CD4-positive, alpha-beta T cell treated with Interleukin-2 at 100 ng/mL for 4 hours (primary cell): ENCODE measurements around the gene TTC7B.
"Not testable (repeated sequence)": the region's sequence is repeated elsewhere in the genome, so short reads cannot be mapped to it uniquely, and the experiment has no call there.

ENCODE experiments used
- DNase-seq: peaks from one replicate; pipeline ENCODE4 v3.0.0-alpha.2; 2020; ENCODE audit warnings: low spot score

The TTC7B gene

DNA sequence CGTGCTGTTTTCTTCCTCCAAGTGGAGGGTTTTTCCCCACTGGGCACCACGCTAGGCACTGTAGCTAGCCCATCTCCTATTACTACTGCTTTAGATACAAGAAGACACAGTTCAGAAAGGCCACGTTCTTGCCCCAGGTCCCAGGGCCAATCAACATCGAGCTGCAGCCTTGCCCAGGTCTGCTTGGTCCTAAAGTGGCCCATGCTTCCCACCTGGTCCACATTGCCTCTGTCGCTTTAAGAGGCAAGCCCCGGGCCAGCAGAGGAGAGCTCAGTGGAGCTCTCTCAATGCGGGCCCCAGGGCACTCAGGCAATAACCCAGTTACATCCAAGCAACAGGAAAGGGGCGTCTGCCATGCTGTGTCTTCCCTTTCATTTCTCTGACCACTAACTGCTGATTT, 271.3 kb downstream of the TTC7B start:
- DNase-seq = no peak

DNA sequence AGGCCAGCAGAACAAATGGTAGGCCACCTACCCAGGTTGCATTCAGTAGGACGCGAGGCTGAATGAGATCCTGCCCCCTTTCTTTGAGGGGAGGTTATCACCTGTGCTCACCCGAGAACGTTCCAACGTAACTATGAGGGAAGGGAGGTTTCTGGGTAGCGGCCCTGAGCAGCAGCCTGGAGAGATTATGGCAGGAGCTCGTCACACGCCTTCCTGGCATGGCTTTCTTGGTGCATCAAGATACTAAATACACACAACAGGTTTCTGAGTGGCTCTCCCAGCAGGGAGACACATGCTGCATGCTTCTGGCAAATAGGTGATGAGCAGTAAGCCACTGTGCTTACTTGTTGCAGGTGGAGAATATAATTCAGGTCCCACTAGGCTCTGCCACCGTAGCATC, 271.7 kb downstream of the TTC7B start:
- no peak for DNase-seq

DNA sequence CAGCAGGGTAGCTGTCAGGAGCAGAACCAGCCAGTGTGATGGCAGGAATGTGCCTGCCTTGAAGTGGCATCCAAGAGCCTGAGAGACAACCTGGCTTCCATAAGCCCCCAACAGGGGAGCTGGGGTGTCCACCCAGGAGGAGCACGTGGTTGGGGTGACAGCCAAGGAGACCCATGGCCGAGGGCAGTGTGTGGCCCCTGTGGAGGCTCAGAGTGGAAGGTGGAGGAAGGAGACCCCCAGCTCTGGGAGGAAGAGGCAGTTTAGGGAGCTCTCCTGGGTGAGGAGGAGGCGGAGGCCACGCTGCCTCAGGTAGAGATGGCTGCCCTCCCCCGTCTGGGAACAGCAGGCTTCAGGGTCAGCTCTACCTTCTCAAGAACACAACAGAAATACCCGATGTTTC, 272.4 kb downstream of the TTC7B start:
- no peak for DNase-seq

DNA sequence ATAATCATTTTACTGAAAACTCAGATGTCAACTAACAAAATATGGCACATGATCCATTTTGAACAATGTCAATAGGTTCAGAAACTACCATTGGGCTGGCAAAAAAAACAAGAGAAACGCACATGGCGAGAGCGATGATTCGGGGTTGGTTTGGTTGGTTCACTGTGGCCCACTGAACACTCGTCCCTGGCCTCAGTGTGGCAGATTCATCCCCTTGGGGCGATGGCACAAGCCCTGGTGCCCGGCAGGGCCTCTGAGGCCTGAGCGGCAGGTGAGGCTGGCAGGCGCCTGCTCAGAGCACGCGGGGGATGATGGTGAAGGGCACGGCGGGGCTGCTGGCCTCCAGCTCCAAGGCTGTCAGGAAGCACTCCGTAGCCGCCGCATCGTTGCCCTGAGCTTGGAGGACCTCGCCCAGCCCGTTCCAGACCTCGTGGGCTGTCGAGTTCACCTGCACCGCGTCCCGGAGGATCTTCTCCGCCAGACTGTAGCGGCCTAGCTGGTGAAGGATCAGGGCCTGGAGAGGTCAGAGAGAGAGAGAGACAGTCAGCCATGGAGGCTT, 275.1 kb downstream of the TTC7B start:
- no peak for DNase-seq

DNA sequence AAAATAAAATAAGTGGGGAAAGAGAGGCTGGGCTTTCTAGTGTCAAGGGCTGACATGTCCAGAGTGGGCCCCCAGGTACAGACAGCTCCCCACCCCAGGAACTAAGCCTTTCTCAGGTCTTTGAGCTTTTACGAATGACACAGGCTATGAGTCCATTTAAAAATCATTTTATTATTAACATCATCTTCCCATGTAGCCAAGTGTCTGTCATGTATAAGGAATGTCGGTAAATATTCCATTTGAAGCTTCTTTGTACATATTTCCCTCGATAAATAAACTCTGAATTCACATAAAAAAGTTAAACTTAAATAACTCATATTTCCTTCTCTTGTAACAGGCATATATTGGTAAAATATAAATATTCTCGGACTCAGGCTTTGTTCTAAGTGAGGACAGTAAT, 275.8 kb downstream of the TTC7B start:
- DNase-seq = no peak

DNA sequence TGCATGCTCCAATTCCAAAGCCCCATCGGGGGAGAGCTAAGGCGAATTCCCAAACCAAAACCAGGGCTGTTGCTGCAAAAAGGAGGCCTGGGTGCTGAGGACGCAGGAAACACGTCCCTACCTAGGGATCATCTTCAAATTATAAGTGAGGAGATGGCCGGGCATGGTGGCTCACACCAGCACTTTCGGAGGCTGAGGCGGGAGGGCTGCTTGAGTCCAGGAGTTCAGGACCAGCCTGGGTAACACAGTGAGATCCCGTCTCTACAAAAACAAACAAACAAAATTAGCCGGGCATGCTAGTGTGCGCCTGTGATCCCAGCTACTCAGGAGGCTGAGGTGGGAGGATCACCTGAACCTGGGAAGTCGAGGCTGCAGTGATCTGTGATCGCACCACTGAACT, 276.2 kb downstream of the TTC7B start:
- no peak for DNase-seq

DNA sequence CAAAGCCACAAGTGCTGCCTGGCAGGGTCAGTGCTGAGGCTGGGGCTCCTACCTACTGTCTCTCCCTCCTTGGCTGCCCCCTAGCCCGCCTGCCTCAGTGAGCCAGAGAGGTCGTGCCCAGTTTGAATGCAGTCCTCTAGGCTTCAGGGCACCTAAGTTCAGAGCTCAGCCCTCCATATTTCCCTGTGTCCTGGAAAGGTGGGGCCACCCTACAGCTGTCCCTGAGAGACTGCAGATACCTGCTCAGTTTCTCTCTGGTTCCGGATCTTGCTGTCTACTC, 276.8 kb downstream of the TTC7B start:
- no peak for DNase-seq

DNA sequence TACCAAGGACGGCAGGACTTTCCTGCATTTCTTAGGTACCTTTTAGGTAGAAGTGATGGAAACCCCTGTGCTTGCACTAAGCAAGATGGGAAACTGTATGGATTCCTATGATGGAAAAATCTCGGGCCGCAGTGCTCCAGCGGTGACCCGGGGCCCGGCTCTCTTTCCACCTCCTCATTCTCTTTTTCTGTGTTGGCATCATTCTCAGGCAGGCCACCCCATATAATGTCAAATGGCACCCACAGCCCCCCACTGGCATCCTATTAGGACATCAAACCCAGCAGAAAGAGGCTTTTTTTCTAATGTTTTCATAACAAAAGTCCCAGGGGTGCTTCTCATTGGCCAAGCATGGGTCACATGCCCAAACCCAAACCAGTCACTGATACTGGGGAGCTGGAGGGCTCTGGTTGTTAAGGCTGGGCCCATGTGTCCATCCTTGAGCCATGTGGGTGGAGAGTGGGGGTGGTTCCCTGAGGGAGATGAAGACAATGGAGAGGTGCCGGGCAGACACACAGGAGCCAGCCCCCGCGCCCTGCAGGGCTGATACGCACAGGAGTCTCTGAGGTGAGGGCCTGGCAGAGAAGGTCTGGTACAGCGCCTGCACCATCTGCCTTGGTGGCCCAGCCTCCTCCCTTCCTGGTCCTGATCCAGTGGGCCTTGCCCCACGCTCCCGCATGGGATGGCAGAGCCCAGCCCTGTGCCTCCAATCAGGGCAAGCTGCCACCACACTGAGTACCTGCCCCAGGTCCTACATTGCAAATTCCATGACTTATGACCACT, 277.3 kb downstream of the TTC7B start:
- no peak for DNase-seq

DNA sequence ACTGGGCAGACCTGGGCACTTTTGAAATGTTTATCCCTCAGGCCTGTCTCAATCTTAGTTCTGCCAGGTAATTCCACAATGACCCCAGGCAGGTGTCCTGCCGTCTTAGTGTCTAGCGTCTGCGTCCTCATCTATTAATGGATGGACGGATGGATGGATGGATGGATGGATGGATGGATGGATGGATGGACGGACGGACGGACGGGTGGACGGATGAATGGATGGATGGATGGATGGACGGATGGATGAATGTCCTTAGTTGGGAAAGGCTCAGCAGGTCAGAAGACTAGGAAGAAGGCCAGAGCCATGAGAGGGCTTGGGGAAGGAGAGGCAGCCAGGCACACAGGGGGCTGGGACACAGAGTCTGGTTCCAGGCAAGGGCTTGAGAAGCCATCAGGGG, 278.1 kb downstream of the TTC7B start:
- DNase-seq = no peak

DNA sequence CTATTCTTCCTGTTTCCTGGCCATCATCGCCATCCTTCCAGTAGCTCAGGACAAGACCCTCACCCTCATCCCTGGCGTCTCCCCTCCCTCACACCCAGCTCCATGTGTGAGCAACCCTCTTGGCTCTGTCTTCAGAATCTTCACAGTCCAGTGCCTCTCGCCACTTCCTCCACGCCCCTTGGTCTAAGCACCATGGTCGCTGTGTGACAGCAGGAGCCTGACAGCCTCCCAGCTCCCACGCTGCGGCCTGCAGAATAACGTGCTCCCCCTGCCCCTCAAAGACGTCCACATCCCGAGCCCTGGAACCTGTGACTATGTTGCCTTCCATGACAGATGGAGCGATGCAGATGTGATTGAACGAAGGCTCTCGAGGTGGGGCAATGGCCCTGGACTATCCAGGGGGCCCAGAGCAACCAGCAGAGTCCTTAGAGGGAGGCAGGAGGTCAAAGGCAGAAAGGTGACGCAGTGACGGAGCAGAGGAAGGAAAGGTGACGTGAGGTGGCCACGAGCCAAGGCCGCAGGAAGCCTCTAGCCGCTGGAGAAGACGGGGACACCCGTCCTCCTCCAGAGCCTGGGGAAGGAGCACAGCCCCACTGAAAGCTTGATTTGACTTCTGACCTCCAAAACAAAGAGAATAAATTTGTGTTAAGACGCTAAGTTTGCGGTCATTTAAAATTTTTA, 279.6 kb downstream of the TTC7B start:
- DNase-seq = no peak

DNA sequence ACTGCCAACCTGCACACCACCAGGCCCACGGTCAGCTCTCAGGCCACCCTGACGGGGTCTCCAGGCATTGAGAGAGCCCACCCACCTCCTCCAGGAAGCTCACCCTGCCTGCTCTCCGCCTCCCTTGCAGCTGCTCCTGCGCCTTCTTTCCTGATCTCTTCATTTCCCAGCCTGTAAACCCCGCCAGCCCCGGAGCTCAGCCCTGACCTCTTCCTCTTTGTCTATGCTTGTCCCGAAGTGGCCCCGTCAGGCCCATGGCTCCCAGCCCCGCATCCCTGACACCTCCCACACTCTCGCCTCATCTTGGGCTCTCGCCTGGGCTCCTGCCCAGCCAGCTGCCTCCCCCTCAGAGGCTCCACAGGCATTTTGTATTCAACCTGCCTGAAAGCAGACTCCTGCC, 280.1 kb downstream of the TTC7B start:
- DNase-seq = no peak

DNA sequence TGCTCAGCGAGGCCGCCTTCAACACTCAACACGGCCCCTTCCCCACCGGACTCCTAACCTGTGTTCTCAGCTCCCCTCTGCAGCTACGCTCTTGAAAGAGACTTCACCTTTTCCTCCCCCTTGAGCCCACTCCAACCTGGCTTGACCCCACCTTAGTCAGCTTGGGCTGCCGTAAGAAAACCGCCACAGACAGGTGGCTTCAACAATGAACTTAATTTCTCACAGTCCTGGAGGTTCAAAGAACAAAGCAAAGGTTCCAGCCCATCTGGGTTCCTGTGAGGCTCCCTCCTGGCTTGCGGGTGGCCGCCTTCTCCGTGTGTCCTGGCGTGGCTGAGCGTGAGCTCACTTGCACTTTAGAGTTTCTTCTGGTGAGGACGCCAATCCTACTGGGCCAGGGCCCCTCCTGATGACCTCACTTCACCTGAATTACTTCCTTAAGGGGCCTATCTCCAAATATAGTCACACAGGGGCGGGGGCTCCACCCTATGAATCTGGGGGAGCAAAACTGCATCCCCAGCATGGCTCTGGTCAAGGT, 280.6 kb downstream of the TTC7B start:
- no peak for DNase-seq

DNA sequence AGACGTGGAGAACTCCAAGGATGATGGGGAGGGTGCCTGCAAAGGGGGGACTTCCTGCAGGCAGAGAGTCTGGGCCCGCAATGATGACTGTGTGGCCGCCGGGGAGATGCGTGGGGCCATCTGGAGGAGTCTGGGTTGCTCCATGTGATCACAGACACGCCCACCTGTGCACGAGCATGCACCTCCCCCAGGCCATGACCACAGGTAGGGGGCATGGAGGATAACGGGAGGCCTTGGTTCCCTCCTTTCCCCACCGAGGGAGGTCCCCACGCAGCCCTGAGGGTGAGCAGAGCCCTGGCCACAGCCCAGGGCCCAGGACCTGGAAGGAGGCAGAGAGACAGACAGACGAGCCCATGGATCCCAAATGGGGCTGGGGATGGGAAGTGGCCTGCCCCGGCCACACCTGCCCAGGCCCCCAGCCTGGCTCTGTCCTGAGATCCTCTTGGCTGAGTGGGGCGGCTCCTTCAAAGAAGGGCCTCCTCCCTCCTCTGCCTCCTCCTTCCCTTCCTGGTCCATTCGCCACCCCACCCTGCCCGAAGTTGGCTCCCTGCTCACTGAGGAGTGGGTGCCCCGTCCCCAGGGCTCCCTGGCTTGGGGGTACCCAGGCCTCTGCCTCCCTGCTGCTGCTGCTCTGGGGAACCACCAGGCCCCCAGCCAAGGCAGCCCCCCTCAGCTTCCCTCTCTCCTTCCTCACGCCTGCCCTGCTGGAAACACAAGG, 281.2 kb downstream of the TTC7B start:
- no peak for DNase-seq

DNA sequence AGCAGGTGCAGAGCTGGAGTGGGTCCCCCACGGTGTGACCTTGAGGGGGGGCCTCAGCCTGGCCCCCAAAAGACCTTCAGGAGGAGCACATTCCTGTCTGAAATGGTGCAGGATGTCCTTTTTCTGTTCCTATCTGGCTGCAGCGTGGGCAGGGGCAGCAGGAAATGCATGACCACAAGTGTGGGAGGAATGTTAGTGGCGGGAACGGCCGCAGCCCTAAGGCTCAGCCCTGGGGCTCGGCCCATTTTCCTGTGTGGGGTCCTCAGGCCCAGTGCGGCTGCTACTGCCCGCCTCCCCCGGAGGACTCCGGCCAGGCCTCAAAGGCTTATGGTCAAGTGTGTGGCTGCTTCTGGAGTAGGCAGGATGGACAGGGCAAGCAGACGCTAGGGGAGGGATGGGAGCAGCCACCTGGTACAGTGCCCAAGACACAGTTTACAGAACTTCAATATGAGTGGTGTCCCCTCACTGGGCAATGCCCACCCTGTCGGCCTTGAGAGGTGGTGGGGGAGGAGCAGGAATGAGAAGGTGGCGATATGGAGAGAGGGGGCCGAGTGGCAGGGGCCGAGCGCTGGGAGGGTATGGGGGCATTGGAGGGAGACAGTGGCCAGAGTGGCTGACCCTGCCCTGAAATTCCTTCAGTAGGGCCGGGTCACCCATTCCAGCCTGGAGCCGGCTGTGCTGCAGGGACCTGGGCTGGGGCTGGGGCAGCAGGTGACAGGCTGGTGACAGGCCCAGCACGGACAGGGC, 282.0 kb downstream of the TTC7B start:
- DNase-seq = no peak

DNA sequence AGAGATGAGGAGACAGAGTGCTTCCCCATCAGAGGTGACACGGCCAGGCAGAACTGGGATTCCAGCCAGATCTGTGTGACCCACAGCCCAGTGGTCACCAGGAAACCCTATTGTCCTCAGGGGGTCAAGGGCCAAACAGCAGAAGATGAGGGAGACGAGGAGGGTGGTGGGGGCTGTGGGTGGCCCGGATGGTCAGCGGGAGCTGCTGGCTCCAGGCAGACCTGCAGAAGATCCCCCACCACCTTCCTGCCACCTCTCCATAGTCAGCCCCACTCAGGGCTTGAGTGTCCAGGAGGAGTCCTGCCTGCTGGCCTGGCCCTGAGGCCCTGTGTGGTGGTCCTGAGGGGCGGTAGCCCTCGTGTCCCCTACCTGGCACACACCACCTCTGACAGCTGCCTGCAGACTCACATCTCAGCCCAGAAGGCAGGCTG, 282.6 kb downstream of the TTC7B start:
- no peak for DNase-seq

DNA sequence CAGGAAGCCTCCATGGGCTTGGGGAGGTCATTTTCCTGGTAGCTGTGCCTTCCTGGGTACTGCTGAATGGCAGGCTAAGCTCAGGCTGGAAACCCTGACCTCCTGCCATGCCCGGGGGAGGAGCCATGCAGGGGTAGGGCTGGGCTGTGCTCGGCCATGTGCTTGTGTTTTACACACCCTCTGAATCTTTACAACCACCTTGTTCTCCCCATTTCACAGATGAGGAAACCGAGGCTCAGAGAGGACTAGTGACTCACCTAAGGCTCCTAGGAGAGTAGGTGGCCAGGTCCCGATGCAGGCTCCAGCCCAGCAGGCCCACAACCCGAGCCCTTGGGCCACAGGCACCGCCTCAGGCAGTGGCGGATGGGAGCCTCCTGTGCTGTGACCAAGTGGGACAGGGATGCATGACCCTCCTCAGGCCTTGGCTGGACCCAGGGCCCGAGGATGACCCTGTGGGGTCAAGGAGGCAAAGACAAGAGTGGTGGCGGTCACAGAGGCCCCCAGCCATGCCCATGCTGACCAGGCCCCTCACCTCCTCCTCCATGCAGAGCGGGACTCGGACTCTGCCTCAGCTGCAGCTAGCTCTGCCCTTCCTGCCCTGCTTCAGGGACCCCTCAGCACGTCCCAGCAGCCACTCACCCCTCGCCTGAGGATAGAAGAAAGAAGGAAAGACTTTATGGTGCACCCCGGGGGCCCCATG, 283.3 kb downstream of the TTC7B start:
- no peak for DNase-seq

DNA sequence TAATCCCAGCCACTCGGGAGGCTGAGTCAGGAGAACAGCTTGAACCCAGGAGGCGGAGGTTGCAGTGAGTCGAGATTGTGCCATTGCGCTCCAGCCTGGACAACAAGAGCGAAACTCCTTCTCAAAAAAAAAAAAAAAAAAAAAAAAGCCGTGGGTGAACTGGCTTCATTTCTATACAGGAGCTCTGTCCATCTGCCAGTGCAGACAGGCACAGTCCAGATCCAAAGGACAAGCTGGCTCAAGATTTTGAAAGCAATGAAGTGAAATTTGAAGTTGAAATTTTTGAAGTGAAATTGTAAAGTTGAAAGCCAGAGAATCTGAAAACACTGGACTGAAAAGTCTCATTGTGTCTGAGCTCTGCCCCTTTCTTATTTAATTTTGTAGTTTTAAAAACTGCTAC, 284.7 kb downstream of the TTC7B start:
- DNase-seq = no peak

DNA sequence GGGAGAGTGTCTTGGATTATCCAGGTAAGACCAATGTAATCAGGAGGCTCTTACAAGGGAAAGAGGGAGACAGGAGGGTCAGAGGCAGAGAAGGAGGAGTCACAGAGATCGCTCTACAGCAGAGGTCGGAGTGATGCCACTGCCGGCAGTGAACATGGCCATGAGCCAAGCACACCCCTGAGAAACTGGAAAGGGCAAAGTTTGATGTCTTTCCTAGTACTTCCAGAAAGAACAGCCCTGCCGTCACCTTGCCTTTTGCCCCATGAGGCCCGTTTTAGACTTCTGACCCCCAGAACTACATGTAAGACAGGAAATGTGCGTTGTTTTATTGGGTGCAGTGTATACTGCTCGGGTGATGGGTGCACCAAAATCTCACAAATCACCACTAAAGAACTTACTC, 285.7 kb downstream of the TTC7B start:
- DNase-seq = no peak

DNA sequence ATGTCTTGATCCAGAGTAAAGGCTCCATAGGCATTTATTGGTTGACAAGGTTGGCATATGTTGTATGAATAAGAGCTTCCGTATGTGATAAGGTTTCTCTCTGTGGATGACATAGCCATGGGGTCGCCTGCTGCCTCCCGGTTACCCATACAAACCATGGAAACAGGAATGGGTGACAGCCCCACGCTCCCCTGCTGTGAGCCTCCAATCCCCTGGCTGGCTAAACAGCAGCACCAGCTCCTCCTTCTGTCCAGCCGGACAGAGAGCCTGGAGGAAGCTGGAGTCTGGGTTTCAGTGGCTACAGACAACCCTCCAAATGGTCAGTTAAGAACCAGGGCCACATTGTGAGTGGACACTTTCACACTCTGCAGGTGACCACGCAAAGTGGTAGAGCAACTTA, 288.3 kb downstream of the TTC7B start:
- DNase-seq = no peak

DNA sequence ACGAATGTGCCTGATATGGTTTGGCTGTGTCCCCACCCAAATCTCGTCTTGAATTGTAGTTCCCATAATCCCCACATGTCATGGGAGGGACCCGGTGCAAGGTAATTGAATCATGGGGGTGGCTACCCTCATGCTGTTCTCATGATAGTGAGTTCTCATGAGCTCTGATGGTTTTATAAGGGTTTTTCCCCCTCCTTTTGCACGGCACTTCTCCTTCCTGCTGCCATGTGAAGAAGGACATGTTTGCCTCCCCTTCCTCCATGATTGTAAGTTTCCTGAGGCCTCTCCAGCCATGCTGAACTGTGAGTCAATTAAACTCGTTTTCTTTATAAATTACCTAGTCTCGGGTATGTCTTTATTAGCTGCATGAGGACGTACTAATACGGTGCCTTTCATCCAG, 289.7 kb downstream of the TTC7B start:
- DNase-seq = not testable (repeated sequence)

DNA sequence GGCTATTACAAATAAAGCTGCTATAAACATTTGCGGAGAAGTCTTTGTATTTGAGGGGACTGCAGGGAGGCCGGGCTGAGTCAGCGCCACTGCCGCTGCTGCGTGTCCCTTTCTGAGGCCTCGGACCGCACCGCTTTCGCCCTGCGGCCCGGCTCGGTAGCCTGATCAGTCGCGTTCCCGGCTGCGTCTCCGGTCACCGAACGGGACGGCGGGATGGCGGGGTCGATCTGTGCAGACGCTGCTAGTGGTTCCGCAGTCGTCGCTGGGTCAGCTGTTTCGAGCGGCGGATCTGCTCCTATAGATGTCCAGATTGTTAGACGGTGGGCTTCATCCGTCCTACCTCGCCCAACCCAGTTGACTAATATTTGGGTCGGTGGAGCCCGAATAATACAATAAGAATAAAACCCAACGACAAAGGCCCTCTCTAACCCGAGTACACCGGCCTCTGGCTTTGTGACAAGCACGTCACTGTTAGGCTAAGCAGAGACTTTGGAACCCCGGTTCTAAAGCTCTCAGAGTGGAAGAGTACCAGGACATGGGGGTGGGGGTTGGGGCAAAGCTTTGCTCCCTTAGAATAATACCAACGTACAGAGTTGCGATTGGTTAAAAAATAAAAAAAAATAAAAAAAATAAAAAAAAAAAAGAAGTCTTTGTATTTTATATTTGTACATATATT, 290.7 kb downstream of the TTC7B start:
- not testable (repeated sequence) for DNase-seq
